ENCODE data around the gene GBP5.

DNA sequence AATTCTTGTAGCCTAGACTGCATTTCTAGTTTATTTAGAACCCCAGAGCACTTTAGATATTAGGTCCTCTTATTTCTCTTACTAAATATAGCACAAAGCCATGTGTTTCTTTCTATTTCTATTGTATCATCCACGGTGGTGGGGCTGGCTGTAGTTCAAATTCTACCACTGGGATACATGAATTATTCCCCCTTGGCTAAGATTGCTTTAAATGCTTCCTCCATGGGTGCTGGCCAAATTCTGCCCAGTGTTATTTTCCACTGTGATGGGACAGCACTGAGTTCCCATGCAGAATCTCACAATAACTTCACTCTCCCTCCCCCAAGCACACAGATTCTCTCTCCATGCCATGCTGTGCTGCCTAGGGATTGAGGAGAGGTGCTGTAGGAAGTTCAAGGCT lies 49.7 kb upstream of the GBP5 start:
- TF ChIP-seq, protein P1, sequence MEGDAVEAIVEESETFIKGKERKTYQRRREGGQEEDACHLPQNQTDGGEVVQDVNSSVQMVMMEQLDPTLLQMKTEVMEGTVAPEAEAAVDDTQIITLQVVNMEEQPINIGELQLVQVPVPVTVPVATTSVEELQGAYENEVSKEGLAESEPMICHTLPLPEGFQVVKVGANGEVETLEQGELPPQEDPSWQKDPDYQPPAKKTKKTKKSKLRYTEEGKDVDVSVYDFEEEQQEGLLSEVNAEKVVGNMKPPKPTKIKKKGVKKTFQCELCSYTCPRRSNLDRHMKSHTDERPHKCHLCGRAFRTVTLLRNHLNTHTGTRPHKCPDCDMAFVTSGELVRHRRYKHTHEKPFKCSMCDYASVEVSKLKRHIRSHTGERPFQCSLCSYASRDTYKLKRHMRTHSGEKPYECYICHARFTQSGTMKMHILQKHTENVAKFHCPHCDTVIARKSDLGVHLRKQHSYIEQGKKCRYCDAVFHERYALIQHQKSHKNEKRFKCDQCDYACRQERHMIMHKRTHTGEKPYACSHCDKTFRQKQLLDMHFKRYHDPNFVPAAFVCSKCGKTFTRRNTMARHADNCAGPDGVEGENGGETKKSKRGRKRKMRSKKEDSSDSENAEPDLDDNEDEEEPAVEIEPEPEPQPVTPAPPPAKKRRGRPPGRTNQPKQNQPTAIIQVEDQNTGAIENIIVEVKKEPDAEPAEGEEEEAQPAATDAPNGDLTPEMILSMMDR (IDR thresholded peaks at IDR 0.05; ENCODE audit: low read depth, low read length, missing input control), result no peak
- TF ChIP-seq JUND (IDR thresholded peaks at IDR 0.05) (no peak), TAF1 (conservative IDR thresholded peaks at IDR 0.05) (no peak)
